Lower leg skin (tissue), 3 donors: Measurements from ENCODE around the gene USP3.

Source experiments
- CTCF ChIP-seq, 3 donors: fragments of 450-650 bp; IDR thresholded peaks; one replicate each; pipeline ENCODE4 v1.5.1; 2016; ENCODE audit warnings: antibody characterized with exemption in 3 of 3, mild to moderate bottlenecking in 3 of 3, moderate library complexity in 2 of 3
- POLR2A ChIP-seq, 2 donors: fragments of 450-650 bp; IDR thresholded peaks; one replicate each; pipeline ENCODE4 v1.6.1; 2016 to 2017; ENCODE audit warnings: antibody characterized with exemption in 2 of 2, mild to moderate bottlenecking in 1 of 2, moderate library complexity in 1 of 2

GRCh38 chr15:63456258-63456657 is 48.1 kb upstream of the USP3 start:
- TF ChIP-seq CTCF (IDR thresholded peaks at IDR 0.05) (no peak), POLR2A (IDR thresholded peaks at IDR 0.05) (no peak)
